Measurements from ENCODE around the gene PDE8B.

DNA sequence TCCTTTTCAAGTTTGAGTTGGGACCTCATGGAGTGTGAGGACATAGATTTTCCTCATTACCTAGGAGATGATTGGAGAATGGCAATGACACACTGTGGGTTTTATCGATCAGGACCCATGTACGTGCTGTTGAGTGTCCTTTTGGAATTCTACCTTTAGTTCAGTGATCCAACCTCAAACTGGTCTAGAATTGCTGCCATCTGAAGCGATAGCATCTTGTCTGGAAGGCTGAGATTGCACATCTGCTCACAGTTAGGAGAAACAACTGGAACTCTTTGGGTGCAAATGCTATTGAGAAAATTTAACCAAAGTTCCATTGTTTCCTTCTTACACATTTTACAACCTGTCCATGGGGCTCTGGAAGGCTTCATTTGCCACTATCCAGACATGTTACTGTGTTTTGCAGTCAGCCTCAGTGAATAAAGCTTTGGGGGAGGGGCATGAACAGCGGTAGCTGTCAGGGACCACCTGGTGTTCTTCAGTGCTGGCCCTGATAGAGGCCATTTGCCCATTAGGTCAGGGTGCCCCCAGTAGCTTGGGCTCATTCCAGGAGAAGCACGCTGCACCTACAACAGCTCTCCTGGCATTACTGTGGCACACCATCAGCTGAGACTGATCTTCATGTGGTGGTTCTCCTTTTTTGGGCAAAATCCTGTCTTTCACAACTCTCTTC is 123.1 kb downstream of the PDE8B start:
- TF ChIP-seq, protein P1, sequence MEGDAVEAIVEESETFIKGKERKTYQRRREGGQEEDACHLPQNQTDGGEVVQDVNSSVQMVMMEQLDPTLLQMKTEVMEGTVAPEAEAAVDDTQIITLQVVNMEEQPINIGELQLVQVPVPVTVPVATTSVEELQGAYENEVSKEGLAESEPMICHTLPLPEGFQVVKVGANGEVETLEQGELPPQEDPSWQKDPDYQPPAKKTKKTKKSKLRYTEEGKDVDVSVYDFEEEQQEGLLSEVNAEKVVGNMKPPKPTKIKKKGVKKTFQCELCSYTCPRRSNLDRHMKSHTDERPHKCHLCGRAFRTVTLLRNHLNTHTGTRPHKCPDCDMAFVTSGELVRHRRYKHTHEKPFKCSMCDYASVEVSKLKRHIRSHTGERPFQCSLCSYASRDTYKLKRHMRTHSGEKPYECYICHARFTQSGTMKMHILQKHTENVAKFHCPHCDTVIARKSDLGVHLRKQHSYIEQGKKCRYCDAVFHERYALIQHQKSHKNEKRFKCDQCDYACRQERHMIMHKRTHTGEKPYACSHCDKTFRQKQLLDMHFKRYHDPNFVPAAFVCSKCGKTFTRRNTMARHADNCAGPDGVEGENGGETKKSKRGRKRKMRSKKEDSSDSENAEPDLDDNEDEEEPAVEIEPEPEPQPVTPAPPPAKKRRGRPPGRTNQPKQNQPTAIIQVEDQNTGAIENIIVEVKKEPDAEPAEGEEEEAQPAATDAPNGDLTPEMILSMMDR (IDR thresholded peaks at IDR 0.05 in 2 of 3, conservative IDR thresholded peaks at IDR 0.05 in 1 of 3; ENCODE audit: borderline replicate concordance in 1 of 3, insufficient read depth in 1 of 3, low read depth in 2 of 3, low read length in 2 of 3): no peak
- no peak for TF ChIP-seq EZH2 (IDR thresholded peaks at IDR 0.05)
- TF ChIP-seq, protein P2, sequence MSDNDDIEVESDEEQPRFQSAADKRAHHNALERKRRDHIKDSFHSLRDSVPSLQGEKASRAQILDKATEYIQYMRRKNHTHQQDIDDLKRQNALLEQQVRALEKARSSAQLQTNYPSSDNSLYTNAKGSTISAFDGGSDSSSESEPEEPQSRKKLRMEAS (IDR thresholded peaks at IDR 0.05): no peak

Data from HCT116 (cell line).